SHP77 (cell line): ENCODE data around the gene RPS21.

Source experiments
- DNase-seq, 2 experiments: peaks; one replicate each; lab custom pipeline; 2025; lab: John Stamatoyannopoulos, UW

RPS21 gene

DNA sequence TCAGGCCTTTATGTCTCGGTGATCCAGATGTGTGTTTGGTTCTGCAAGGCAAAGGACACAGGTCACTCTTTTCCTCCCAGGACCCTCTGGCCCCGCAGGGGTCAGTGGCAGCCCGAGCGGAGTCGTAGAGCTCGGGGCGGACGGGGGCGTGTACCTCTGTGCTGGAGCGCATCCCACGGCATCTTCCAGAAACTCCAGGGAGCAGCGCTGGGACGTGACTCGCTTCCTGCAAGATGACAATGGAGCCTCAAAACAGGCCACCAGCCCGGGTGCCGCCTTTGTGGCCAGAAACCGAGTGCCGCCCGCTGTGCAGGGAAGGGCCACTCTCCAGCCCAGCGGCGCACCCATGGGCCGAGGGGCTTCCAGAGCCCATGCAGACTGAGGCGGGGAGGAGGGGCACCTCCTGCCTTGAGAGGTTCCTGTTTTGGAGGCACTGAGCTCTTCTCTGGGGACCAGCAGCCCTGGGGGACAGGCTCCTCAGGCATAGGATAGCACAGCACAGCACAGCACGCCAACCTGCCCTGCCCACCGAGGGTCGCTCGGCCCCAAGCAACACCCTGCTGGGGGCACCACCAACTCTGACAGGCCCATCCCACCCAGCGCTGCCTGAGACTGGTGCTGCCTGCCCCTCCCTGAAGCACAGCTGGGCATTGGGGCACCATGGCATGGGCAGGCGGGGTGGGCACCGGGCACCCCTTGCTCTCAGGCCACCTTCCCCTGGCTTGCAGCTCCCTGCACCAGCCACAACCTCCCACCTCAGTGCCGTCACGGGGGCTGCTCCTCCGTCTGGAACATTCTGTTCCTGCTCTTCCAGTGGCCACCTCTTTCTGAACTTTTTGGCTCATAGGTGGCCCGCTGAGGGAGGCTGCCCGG is 9.7 kb downstream of the RPS21 start:
- DNase-seq, result no peak

DNA sequence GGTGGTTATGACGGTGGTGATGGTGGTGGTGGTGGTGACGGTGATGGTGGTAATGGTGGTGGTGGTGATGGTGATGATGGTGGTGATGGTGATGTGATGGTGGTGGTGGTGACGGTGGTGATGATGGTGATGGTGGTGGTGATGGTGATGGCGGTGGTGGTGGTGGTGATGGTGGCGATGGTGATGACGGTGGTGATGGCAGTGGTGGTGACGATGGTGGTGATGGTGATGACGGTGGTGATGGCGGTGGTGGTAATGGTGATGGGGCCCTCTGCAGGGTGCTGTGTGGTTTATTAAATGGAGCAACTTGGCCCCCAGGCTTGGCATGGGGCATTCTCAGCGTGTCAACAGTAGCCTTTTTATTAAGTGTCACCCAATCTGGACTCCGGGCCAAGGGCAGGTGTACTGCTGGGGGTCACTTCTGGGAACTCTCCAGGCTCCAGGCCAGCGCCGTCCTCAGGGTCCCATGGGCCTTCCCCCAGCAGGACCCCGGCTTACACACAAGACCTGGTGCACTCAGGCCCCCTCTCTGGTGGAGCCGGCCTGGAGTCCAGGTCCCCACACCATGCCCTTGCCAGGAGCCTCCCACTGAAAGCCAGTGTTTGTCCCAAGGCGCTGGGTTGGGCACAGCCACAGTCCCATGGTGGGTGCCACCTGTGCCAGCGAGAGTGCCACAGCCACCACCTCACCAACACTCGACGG is 11.4 kb downstream of the RPS21 start:
- DNase-seq, result no peak

DNA sequence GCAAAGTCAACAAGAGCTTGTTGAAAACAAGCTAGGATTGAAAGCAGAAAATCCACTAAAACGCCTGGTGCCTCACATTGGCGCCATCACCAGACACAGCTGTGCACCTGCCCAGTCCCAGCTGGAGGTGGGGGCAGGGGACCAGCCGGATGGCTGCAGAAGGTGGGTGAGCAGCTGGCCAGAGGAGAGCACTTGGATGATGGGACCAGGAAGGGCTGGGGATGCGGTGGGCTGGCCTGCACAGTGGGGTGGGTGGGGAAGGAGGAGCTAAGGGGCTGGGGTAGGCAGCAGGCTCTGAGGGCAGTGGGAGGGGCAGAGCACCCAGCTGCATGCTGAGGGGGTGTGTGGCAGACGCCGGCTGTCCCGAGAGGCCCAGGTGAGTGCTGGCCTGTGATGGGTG is 13.1 kb downstream of the RPS21 start:
- peak; percentile 85 to 92 for DNase-seq

DNA sequence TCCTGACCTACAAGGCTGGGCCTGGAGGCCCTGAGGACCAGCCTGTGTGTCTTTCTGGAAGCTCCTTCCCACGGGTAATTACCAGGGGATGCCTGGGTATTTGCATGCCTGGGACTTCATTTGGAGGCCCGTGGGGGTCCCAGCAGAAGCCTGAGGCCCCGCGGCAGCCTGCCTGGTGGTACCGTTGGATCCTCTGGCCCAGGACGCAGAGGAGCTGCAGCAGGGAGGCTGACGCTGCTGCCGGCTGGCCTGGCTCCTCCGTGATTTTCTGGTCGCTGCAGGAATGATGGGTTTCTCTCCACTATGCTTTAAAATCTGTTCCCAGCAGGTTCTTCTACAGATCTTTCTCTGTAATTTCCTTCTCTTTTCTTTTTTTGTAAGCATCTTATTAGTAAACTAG is 13.6 kb downstream of the RPS21 start:
- no peak for DNase-seq

DNA sequence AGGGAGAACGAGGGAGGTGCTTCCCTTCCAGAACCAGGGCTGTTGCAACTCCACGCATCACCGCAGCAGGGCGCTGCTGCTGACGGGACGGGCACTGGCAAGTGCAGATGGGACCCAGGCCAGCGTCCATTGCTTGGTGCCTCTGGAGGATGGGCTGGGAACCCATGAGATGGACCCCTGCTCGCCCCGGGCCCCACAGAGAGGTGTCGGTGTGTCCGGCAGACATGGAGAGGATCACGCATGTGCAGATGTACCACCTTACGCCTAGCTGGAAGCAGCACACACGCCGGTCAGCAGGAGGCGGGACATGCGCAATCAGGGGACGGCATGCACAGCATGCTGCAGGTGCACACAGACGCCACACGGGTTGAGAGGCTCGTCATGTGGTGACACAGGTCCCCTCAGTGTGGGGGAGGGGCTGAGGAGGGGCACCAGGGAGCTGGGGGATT is 14.5 kb downstream of the RPS21 start:
- no peak for DNase-seq

DNA sequence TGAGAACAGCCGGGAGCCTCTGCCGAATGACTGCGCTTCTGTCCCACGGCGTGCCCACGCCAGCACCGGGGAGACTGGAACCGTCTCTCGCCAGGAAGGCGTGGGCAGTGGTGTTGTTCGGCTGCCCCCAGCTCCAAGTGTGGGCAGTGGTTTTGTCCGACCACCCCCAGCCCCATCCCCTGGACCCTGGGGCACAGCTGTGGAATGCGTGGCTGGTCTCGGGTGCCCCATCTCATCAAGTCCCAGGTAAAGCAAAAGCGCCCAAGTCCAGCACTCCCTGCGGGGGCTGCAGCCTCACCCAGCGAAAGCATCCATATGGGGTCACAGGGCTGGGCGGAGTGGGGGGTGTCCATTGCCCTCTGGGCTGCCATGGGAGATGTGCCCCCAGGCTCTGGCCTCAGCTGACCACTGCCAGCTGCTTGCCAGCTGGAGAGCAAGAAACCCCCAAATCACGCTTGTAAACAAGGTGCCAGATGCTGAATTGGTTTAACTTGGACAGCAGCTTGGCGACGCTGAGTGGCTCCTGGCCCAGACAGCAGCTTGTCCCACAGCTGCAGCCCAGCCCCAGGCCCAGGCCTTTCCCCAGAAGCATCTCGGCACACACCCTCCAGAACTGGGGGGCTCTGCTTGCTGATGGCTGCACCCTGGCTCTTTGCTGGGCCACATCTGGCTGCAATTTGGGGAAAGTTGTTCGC is 15.7 kb downstream of the RPS21 start:
- no peak for DNase-seq

DNA sequence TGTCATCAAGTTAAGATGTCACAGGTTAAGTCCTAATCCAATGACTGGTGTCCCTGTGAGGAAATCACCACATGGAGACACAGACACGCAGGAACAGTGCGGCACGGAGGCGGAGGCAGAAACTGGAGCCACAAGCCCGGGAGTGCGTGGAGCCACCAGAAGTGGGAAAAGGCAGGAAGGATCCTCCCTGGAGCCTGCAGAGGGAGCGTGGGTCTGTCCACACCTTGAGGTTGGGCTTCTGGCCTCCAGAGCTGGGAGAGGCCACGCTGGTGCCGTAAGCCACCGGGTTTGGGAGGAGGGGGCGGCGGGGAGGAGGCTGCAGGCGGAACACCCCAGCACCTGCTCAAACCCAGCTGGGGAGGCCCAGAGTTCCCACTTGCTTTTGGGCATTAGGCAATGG is 16.4 kb downstream of the RPS21 start:
- no peak for DNase-seq

DNA sequence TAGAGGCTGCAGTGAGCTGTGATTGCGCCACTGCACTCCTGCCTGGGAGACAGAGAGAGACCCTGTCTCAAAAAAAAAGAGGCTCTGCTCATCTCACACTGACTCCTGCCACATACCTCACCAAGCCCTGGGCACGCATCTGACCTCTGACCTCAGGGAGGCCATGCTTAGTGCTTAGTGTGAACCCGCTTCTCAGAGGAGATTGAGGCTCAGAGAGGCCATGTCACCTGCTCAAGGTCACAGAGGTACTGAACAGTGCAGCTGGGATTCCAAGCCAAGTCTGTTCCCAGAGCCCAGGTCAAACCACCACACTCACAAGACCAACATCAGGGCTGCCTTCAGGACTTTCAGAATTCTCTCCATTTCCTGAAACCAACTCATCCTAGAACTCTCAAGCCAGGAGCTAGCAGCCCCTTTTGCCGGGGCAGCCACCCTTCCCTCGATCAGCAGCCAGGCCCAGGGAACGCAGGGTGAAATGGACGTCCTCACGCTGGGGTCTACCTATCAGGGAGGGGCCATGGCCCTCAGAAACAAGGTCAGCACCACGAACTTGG is 17.3 kb downstream of the RPS21 start:
- DNase-seq, result no peak

DNA sequence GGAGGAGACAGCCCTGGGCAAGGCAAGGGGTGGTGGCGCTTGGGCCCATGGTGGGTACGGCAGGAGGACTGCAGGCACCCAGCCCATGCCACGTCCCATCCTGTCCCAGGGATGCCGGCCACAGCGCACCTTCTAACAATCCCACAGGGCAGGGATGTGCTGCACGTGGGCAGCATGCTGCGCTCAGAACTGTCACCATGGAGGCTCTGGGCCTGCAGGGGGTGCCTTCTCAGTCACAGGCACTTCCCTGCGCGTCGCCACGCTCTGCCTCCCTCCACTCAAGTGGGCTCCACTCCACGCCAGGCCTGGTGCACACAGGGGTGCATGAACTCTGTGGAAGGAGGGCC is 17.8 kb downstream of the RPS21 start:
- DNase-seq, result no peak

DNA sequence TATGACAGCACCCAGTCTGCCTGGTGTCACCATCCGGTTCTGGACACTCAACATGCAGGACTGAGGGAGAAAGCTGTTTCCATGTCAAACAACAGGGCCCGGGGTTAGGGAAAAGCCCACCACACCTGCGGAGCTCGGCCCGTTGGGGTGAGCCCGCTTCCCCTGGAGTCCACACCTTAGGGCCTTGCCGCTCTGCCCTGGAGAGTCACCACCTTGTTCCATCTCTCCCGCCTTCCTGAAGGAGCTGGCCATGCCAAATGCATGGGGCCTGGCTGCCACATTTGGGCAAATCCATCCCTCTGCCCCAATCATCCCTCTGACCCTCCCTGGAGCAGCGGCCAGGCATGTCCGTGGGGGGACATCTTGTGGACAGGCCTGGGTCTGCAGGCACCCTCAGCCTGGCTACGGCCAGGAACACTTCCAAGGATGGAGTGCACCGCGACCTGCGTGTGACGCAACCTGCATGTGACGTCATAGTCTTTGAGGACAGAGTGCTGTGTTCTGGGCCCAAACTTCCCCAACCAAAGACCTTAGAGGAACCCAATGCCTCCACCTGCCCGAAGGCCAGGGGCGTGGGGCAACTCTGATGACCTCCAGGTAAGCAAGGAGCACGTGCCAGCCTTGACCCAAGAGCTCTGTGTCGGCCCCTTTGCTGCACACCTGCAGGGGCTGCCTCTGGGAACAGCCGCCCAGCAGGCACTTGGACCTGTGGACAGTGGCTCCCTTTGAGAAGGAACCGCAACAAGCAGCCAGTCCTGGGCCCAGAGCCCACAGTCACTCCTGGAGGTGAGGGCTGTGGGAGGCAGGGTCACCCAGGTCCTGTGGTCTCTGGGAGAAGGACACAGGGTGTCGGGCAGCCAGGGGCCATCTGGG is 18.4 kb downstream of the RPS21 start:
- DNase-seq, result peak; percentile 46 to 85

DNA sequence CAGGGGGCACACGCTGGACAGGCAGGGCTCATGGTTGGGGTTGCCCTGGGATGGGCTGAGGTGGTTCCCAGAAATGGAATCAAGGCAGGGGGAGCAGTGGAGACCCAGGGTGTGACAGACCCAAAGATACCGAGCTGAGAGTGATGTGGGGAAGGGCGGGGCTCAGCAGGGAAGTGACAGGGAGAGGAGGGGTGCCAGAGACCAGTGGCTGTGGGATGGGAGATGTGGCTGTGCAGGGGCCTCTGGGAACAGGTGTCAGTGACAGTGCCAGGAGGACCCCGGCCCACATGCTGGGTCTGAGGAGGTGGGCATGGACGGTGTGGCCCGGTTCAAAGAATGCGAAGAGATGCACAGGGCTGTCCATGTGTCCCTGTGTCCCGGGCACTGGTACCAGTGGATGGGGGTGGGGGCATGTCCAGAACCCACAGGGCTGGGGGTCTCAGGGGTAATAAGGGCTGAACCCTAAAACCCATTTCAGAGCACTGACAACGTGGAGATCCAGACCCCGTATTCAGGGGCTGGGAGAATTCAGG is 19.1 kb downstream of the RPS21 start:
- no peak for DNase-seq

DNA sequence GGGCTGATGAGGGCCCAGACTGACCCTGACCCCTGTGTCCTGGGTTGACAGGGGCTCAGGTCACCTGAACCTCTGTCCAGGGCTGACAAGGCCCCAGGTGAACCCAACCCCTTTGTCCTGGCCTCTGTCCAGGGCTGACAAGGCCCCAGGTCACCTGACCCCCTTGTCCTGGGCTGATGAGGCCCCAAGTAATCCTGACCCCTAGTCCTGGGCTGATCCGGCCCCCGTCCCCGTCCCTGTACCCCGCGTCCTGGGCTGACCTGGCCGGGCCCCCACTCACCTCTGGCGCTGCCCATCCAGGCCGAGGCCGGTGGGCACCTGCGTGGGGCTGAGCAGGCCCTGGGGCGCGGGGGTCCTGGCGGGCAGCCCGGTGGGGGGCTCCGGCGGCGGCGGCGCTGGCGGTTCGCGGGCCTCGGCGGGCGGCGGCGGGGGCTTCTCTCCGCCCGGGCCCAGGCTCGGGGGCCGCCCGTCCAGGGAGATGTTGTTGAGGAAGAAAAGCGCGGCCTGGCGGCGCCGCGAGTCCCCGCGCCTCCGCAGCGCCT is 19.8 kb downstream of the RPS21 start:
- DNase-seq, result no peak

DNA sequence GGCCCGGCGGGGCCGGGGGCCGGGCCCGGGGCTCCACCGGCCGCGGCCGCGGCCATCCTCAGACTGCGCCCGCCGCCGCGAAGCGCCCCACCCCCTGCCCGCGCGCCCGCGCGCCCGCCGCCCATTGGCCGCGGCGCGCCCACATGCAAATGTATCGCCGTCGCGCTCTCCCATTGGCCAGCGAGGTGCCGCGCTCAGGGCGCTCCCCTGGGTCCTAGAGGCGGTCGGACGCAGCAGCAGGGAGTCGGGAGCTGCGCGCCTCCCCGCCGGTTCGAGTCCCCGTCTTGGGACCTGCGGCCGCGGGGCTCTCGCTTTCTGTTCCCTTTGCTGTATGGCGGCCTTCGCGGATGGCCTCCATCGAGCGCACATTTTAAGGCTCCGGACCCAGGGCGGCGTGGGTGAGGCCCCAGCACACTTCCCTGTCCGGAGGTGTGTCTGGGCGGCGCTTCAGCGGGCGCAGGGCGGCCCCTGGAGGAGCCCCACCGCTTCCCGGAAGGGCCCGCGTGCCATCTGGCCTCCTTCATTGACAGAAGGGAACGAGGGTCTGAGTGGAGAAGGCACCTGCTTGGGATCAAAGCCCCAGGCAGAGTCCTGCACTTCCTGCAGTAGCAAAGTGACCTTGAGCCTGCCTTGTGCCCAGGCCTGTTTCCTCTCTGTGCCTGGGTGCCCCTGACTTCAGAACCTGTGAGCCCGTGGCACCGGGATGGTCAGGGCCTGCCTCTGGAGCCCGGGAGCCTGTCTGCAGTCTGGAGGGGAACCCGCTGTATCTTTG is 20.5 kb downstream of the RPS21 start, which contains the start of gene CABLES2:
Gene CABLES2 (minus strand): TSS at position 65 of the 772 bp plus-strand sequence. CDS start 9 bp downstream, at position 56.
- DNase-seq, result peak; percentile 98 to 99

DNA sequence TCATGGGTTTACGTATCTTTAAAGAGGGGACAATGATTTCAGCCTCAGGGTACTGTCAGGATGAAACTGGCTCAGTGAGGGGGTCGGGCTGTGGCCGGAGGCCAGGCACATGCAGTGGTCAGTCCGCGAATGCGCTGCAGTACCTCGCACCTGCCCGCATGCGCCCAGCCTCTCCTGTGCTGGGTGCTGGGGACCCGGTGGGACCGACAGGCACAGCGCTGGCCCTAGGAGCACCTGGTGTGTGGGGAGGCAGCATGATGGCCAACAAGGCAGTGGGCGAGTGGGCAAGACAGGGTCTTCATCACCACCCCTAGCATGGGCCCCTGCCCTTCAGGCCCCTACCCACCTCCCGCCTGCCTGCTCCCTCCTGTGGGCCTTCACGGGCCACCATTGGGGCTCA is 21.2 kb downstream of the RPS21 start:
- peak in 1 of 2 experiments; percentile 52 for DNase-seq

DNA sequence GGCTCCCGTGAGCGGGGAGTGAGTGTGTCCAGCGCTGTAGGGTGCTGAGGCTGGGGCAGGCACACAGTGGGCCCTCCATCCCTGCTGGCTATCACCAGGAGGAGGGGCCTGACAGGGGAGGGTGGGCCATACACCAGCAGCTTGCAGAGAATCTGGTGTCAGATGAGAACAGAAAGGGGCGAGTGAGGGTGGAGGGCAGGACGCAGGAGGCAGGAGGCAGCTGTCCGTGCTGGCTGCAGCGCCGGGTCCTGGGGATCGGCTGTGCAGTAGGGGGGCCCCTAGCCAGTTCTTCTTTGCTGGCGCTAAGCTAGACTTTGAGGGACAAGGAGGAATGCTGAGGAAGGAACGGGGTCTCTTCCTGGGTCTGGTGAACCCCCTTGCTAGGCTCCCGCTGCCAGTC is 21.7 kb downstream of the RPS21 start:
- no peak for DNase-seq

DNA sequence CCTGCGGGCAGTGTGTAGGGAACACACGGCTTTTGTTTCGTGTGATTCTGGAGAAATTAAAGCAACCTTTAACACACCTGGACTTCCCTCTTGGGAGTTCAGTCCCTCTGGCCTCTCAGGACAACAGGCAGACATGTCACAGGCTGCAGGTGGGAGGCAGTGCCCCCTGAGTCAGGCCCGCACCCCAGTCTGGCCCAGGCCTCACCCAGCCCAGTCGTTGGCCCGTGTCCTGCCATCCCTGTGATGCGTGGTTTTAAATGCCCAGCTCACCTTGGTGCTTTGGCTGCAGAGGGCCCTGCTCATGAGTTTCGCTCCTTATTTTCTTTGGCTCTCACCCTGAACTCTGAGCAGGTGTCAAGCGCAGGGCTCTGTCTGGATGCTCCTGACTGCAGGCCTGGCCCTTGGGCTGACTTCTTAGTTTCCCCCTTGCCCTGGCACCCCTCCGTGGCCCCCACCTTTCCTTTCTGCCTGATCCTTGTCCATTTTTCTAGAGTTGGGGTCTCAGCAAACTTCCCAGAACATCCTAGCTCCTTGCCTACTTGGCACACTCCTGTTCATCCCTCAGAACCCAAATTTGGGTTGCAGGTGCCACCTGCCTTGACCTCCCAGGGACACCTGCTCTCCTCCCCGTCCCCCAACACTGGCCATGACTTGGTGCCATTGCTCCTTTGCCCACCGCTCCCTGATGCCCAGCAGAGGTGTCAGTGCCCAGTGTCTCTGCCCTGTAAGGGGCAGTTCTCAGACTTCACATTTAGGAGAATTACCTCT is 22.4 kb downstream of the RPS21 start:
- DNase-seq, result peak in 1 of 2 experiments; percentile 56

DNA sequence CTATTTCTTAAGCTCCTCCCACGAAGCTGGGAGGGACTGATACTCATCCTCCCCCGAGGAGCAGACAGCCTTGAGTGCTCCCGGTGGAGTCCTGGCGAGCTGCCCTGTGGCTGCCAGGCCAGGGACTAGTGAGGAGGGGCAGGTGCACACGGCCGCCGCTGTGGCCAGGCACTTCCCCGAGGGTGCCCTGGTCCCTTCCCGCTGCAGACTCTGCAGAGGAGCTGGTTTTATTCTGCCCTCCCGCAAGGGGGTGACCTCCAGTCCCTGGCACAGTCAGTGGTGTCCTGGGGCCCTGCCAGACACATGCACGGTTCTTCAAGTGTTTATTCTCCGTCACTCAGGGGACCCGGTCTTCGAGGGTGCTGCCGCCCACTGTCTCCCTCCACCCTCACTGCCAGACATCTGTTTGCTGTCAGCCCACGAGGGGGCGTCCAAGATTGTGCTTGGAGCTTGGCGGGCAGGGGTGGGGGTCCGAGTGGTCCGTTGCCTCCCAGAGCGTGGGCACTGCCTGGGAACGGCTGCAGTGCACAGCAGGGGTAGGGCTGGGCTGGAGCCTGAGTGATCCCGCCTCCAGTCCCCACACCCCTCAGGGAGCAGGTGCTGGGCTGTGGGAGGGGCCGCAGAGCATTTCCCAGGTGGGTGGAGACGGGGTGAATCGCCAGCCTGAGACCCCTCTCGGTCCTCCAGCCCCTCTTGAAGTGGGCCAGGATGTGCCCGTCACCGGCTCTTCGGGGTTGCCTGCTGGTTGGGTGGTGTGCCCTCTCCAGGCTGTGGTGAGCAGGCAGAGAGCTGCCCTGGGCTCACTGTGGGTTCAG is 23.2 kb downstream of the RPS21 start:
- DNase-seq, result peak; percentile 91 to 96

DNA sequence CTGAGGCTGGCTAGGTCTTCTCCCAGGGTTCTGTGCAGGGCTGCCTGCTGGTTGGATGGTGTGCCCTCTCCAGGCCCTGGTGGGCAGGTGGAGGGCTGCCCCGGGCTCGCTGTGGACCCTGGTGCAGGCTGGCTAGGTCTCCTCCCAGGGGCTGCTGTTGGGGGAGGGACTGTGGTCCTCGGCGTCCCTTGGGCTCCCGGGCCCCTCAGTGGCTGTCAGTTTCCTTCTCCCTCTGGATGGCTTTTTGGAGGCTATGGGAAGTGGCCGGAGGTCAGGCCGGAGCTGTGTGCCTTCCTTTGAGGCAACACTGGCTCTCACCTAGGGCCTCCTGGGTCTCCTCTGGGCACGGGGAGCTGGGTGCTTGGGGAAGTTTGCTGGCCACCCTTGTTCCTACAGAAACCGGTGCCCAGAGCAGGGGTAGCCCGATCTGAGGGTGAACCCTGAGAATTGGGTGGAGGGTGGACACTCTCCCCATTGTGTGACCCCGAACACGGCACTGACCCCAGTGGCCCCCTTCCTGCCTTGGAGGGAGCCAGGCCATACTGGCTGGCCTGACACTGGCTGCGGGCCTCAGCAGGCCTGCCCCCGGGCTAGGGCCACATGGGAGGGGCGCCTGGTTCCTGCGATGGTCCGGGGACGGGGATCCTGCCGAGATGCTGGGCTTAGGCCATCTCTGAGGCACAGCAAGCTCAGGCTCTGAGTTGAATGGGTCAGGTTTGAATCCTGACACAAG is 24.0 kb downstream of the RPS21 start:
- DNase-seq, result no peak
